ENCODE measurements around the gene ZNF367.
"Not testable (repeated sequence)": the region's sequence is repeated elsewhere in the genome, so short reads cannot be mapped to it uniquely, and the experiment has no call there.

Gene ZNF367

DNA sequence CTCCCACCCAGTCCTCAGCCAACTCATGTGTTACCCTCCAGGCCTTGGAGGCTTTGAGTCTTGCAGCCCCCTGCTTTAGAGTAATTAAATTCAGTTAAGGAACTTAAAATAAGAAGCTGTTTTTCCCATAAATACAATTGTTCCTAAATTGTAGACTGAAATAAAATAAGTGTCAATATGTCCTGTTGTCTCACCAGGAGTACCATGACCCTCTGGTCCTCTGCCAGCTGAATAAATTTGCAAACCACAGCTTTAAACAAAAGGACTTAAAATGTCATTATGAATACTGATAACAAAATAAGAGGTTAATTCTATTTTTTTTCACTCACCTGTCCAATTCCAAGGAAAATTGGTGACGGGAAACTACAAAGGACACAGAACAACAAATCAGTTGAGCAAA, 50.2 kb downstream of the ZNF367 start:
- Histone ChIP-seq H3K9me3 (no peaks in the 10 kb centered on the region), H3K4me3 (no peak overlapping the region), H3K4me2 (no peak overlapping the region), H3K36me3 (0 out of 2 replicates have a peak, but pooled peaks cover 4% of the 10 kb centered on the region), H3K4me1 (no peaks in the 10 kb centered on the region), H4K20me1 (no peaks in the 10 kb centered on the region), H3K9ac (no peak overlapping the region), H3K27ac (no peak overlapping the region), H3K27me3 (no peaks in the 10 kb centered on the region)
- TF ChIP-seq Cebpa-rat (IDR thresholded peaks at IDR 0.05) = no peak

DNA sequence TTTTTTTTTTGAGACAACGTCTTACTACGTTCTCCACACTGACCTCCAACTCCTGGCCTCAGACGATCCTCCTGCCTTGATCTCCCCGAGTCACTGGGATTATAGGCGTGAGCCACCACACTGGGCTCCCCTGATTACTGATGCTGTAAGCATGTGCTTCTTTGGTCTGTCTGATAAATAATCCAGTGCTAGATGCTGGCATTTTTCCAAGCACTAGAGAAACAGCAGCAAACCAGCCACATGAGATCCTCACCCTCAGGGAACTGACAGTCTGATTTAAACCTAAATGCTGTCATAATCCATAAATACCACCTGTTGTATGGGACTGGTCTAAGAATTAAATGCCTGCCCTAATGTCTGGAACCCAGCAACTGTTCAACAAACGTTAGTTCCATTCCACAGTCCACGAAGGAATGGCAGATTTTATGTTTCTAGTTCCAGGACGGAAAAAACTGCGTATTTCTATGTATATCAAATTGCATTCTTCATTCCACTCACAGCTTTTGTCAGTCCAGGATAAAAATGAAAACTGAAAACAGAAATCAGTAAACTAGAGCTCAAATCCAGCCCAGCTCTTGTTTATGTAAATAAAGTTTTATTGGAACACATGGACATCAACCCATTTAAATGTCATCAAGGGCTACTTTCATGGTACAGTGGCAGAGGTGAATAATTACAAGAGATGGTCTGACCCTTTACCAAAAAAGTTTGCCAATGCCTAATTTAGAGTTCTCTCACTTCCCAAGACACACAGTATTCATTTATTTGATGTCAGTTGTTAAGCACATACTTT, 54.8 kb downstream of the ZNF367 start:
- H3K27me3 ChIP-seq = no peaks in the 10 kb centered on the region
- H3K9ac ChIP-seq = no peak overlapping the region
- TF ChIP-seq Cebpa-rat (IDR thresholded peaks at IDR 0.05) = no peak
- H3K4me2 ChIP-seq = no peak overlapping the region
- no peaks in the 10 kb centered on the region for H3K4me1 ChIP-seq
- no peak overlapping the region for H3K4me3 ChIP-seq
- no peaks in the 10 kb centered on the region for H4K20me1 ChIP-seq
- 0 out of 2 replicates have a peak, but pooled peaks cover 4% of the 10 kb centered on the region for H3K36me3 ChIP-seq
- H3K27ac ChIP-seq = no peak overlapping the region
- H3K9me3 ChIP-seq = no peaks in the 10 kb centered on the region

DNA sequence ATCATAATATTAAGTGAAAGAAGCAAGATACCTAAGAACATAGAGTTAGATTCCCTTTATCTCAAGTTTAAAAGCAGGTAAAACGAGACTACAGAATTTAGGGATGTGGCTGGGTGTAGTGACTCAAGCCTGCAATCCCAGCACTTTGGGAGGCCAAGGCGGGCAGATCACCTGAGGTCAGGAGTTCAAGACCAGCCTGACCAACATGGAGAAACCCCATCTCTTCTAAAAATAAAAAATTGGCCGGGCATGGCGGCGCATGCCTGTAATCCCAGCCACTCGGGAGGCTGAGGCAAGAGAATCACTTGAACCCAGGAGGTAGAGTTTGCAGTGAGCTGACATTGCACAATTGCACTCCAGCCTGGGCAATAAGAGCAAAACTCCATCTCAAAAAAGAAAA, 56.1 kb downstream of the ZNF367 start:
- H3K9ac ChIP-seq, H3K27me3 ChIP-seq, H3K9me3 ChIP-seq, H4K20me1 ChIP-seq, H3K4me2 ChIP-seq, H3K4me1 ChIP-seq, H3K27ac ChIP-seq, H3K4me3 ChIP-seq, H3K36me3 ChIP-seq: not testable (repeated sequence)

DNA sequence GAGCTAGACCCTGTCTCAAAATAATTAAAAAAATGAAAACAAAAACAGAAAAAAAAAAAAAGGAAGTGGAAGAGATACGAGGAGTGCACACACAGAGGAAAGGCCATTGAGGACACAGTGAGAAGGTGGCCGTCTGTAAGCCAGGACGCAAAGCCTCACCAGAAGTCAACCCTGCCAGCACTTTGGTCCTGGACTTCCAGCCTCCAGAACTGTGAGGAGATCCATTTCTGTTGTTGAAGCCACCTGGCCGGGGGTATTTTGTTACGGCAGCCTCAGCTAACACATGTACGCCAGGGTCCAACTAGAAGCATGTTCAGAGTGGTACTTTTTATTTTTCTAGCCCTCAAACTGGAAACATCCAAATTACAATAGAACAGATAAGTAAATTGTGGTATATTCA, 56.5 kb downstream of the ZNF367 start:
- Histone ChIP-seq H3K9ac (no peak overlapping the region), H3K4me1 (no peaks in the 10 kb centered on the region), H3K27ac (no peak overlapping the region), H3K36me3 (0 out of 2 replicates have a peak, but pooled peaks cover 4% of the 10 kb centered on the region), H3K4me3 (no peak overlapping the region), H3K9me3 (no peaks in the 10 kb centered on the region), H3K27me3 (no peaks in the 10 kb centered on the region), H3K4me2 (no peak overlapping the region), H4K20me1 (no peaks in the 10 kb centered on the region)
- no peak for TF ChIP-seq Cebpa-rat (IDR thresholded peaks at IDR 0.05)

DNA sequence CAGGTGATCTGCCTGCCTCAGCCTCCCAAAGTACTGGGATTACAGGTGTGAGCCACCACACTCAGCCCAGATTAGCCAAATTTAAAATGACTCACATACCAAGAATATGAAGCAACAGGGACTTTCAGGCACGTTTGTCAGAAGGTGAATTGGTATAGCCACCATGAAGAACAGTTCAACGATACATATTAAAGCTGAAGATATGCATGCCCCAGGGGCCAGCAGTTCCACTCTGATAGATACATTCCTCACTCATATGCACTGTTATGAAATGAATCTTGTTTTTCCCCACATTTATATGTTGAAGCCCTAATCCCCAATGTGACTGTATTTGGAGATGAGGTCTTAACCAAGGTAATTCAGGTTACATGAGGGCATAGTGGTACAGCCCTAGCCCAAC, 57.2 kb downstream of the ZNF367 start:
- H4K20me1 ChIP-seq = no peaks in the 10 kb centered on the region

DNA sequence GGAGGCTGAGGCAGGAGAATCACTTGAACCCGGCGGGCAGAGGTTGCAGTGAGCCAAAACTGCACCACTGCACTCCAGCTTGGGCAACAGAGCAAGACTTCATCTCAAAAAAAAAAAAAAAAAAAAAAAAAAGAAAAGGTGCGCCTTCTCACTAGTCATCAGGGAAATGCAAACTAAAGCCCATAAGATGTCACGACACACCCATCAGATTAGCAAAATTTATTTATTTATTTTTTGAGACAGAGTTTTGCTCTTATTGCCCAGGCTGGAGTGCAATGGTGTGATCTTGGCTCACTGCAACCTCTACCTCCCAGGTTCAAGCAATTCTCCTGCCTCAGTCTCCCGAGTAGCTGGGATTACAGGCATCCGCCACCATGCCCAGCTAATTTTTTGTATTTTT, 57.6 kb downstream of the ZNF367 start:
- H3K9ac ChIP-seq, H4K20me1 ChIP-seq, H3K4me2 ChIP-seq, H3K27ac ChIP-seq, H3K4me3 ChIP-seq, H3K36me3 ChIP-seq, H3K9me3 ChIP-seq, H3K4me1 ChIP-seq, H3K27me3 ChIP-seq: not testable (repeated sequence)

More for the DNA sequence above, 57.2 kb downstream of the ZNF367 start:
- no peaks in the 10 kb centered on the region for H3K9me3 ChIP-seq
- H3K9ac ChIP-seq = no peak overlapping the region
- H3K4me1 ChIP-seq = no peaks in the 10 kb centered on the region
- no peak for TF ChIP-seq Cebpa-rat (IDR thresholded peaks at IDR 0.05)
- no peak overlapping the region for H3K27ac ChIP-seq
- H3K27me3 ChIP-seq = no peaks in the 10 kb centered on the region
- no peak overlapping the region for H3K4me2 ChIP-seq
- H3K4me3 ChIP-seq = no peak overlapping the region
- 0 out of 2 replicates have a peak, but pooled peaks cover 4% of the 10 kb centered on the region for H3K36me3 ChIP-seq

DNA sequence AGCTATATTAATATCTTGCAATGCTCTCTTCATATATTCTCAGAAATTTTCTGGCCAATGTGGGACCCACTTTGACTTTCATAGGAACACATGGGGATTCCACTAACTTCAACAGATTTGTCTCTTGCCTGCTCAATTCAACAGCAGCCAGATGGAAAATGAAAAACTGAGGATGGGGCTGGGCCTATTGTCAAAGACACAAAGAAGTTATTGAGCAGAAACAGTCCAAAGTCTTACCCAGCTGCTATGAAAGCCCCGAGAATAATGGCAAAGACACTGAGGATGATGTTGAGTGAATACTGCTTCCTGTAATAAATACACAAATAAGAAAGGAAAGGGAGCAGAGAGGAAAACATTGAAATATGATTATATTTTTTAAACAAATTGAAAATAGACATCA, 67.3 kb downstream of the ZNF367 start:
- Histone ChIP-seq H3K4me1 (no peaks in the 10 kb centered on the region), H3K4me3 (no peak overlapping the region), H3K27ac (no peak overlapping the region), H3K27me3 (no peaks in the 10 kb centered on the region), H4K20me1 (no peaks in the 10 kb centered on the region), H3K4me2 (no peak overlapping the region), H3K9ac (no peak overlapping the region), H3K9me3 (peaks cover 15% of the 10 kb centered on the region; the same call in 1 of the 2 replicates), H3K36me3 (no peaks in the 10 kb centered on the region)
- no peak for TF ChIP-seq Cebpa-rat (IDR thresholded peaks at IDR 0.05)

DNA sequence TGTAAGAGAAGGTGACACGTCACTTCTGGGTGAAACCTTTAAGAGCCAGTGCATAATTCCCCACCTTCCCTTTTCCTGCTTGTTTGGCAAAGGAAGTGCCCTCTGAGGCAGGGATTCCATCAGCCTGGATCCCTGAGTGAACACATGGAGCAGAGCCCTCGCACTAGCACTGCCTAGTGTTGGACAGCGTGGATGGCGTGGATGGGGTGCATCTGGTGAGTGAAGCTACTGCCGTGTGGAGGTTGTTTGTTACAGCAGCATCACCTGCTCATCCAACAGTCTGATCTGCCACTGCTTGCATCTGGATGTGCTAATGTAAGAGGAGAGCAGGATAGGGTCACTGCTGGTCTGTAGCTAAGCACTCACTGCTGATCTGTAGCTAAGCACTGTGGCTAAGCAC, 69.9 kb downstream of the ZNF367 start:
- Histone ChIP-seq H3K4me1 (no peaks in the 10 kb centered on the region), H3K27me3 (no peaks in the 10 kb centered on the region), H4K20me1 (no peaks in the 10 kb centered on the region), H3K4me3 (no peak overlapping the region), H3K27ac (no peak overlapping the region), H3K4me2 (no peak overlapping the region), H3K36me3 (no peaks in the 10 kb centered on the region), H3K9ac (no peak overlapping the region), H3K9me3 (peaks cover 15% of the 10 kb centered on the region; the same call in 1 of the 2 replicates)
- TF ChIP-seq Cebpa-rat (IDR thresholded peaks at IDR 0.05) = no peak

DNA sequence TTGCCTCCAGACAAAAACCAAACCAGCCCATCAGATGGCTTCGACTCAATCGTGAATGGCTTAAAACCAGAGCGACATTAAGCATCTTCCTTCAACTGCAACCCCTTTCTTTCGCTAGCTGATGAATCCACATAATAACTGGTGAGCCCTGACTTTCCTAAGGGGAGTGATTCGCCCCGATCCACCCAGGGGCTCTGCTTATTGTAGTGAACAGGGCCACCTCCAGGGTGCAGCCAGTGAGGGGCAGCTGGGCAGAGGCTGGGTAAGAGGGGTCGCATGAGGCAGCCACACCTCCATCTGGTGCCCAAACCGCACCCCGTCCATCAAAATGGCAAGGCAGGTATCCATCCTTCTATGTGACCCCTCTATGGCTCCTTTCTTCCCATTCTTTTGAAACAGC, 72.6 kb downstream of the ZNF367 start:
- no peaks in the 10 kb centered on the region for H3K4me1 ChIP-seq
- no peaks in the 10 kb centered on the region for H3K27me3 ChIP-seq
- H3K4me3 ChIP-seq = no peak overlapping the region
- H3K9me3 ChIP-seq = no peaks in the 10 kb centered on the region
- no peak overlapping the region for H3K27ac ChIP-seq
- H3K4me2 ChIP-seq = no peak overlapping the region
- no peak for TF ChIP-seq Cebpa-rat (IDR thresholded peaks at IDR 0.05)
- no peaks in the 10 kb centered on the region for H4K20me1 ChIP-seq
- no peaks in the 10 kb centered on the region for H3K36me3 ChIP-seq
- no peak overlapping the region for H3K9ac ChIP-seq

DNA sequence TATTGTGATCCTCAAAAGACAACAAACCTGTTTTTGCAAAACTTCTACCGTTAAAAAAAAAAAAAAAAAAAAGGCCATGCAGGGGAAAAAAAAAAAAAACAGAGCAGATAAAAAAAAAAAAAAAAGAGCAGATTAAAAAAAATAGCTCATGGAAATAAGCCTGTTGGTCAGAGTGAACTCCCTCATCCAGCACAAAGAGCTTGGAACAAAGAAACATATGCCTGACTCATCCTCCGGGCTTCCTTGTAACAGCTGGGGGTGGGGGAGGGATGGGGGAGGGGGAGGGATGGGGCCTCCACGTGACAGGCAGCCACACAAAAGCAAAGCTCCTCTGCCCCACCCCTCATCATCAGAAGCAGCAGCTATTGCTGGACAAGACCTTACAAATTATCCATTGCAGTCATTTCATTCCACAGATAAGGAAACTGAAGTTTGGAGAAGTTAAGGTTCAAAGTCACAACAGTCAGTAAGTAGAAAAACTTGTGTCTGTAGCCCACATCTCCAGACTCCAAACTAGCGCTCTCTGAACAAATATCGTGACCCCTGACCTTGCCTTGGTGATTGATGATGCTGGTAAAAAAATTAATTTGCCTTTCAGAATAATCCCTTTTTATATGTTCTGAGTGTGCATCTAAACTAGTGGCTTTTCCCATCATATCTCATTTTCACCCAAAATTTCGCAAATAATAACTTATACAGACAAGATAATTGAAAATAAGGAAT, 73.6 kb downstream of the ZNF367 start:
- no peaks in the 10 kb centered on the region for H3K27me3 ChIP-seq
- no peaks in the 10 kb centered on the region for H3K9me3 ChIP-seq
- H3K36me3 ChIP-seq = no peaks in the 10 kb centered on the region
- H3K4me1 ChIP-seq = no peaks in the 10 kb centered on the region
- no peak overlapping the region for H3K9ac ChIP-seq
- TF ChIP-seq Cebpa-rat (IDR thresholded peaks at IDR 0.05) = no peak
- H3K4me3 ChIP-seq = no peak overlapping the region
- no peaks in the 10 kb centered on the region for H4K20me1 ChIP-seq
- H3K4me2 ChIP-seq = no peak overlapping the region
- H3K27ac ChIP-seq = no peak overlapping the region

Measured in BLaER1 (cell line).